A549 treated with CpdA at 1 μM for 4 hours (cell line): ENCODE results near the gene ZCRB1. TPM values are rescaled to one million over a fixed set of nuclear protein-coding genes. Genes with fewer than 3 reads are reported as not detected.

Experiments
- total RNA-seq: library from RNA; stranded (reverse); fragments of 200-300 nt; extraction: Qiagen RNA extraction; gene quantifications from 5 replicates; pipeline ENCODE4 v1.2.3, GENCODE V29; 2022; ENCODE audit warnings: low read depth

ZCRB1 gene, protein sequence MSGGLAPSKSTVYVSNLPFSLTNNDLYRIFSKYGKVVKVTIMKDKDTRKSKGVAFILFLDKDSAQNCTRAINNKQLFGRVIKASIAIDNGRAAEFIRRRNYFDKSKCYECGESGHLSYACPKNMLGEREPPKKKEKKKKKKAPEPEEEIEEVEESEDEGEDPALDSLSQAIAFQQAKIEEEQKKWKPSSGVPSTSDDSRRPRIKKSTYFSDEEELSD
- total RNA-seq: 55.2 to 63.6 TPM (median 62.0 TPM) in 5 replicates

GRCh38 chr12:42325653-42326474 lies at the start of gene ZCRB1, which contains the start of gene PPHLN1:
ZCRB1 (minus strand) TSS chr12:42326094; CDS start chr12:42324102, 1,992 bp downstream.
PPHLN1 (plus strand) TSS chr12:42326167; CDS start chr12:42335903, 9,736 bp downstream.

Other genes starting within 250 kb of the ZCRB1 start
- gene GXYLT1, start 181.2 kb downstream of the ZCRB1 start, total RNA-seq: 12.6 to 14.4 TPM (median 13.2 TPM) in 5 replicates
- 21.3 to 26.8 TPM (median 23.3 TPM) in 5 replicates for gene YAF2, start 87.8 kb downstream of the ZCRB1 start, total RNA-seq
- gene PPHLN1, start 73 bp upstream of the ZCRB1 start, total RNA-seq: 49.6 to 76.9 TPM (median 57.1 TPM) in 5 replicates